ENCODE measurements around the gene PDE4A.

DNA sequence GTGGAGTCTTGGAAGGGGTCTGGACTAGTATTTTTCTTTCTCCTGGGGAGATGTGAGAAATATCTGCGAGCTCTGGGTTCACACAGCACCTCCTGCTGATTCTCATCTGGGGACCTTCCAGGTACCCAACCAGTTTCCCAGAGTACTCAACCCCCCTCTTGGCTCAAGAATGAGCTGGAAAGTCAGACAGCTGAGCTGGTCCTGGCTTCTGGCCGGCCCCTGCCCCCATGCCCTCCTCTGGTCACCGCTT lies 2.2 kb upstream of the PDE4A start:
- TF ChIP-seq ZNF274 (IDR thresholded peaks at IDR 0.05; ENCODE audit: borderline replicate concordance, extremely low read depth, low read length): no peak
- TF ChIP-seq POLR2A (IDR thresholded peaks at IDR 0.05; ENCODE audit: control extremely low read depth in 1 of 2, low read depth in 2 of 2, low read length in 2 of 2): no peak
- TF ChIP-seq TAF1 (IDR thresholded peaks at IDR 0.05; ENCODE audit: low read depth, low read length): no peak
- TF ChIP-seq RXRA (IDR thresholded peaks at IDR 0.05; ENCODE audit: insufficient read depth, low read depth, low read length): no peak
- TF ChIP-seq SRF (IDR thresholded peaks at IDR 0.05; ENCODE audit: low read depth, low read length): no peak
- no peak for TF ChIP-seq NANOG (IDR thresholded peaks at IDR 0.05; ENCODE audit: insufficient read depth, low read depth, low read length, poor library complexity, severe bottlenecking)
- TF ChIP-seq, protein P1, sequence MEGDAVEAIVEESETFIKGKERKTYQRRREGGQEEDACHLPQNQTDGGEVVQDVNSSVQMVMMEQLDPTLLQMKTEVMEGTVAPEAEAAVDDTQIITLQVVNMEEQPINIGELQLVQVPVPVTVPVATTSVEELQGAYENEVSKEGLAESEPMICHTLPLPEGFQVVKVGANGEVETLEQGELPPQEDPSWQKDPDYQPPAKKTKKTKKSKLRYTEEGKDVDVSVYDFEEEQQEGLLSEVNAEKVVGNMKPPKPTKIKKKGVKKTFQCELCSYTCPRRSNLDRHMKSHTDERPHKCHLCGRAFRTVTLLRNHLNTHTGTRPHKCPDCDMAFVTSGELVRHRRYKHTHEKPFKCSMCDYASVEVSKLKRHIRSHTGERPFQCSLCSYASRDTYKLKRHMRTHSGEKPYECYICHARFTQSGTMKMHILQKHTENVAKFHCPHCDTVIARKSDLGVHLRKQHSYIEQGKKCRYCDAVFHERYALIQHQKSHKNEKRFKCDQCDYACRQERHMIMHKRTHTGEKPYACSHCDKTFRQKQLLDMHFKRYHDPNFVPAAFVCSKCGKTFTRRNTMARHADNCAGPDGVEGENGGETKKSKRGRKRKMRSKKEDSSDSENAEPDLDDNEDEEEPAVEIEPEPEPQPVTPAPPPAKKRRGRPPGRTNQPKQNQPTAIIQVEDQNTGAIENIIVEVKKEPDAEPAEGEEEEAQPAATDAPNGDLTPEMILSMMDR (IDR thresholded peaks at IDR 0.05; ENCODE audit: control extremely low read depth in 1 of 3, insufficient read depth in 1 of 3, low read depth in 1 of 3, low read length in 3 of 3): no peak
- TF ChIP-seq, protein P2, sequence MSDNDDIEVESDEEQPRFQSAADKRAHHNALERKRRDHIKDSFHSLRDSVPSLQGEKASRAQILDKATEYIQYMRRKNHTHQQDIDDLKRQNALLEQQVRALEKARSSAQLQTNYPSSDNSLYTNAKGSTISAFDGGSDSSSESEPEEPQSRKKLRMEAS (IDR thresholded peaks at IDR 0.05): no peak
- no peak for TF ChIP-seq EZH2 (IDR thresholded peaks at IDR 0.05; ENCODE audit: low read depth, low read length, severe bottlenecking)
- TF ChIP-seq POLR2AphosphoS5 (IDR thresholded peaks at IDR 0.05; ENCODE audit: low read depth, low read length): no peak
- TF ChIP-seq RAD21 (IDR thresholded peaks at IDR 0.05 in 1 of 2, conservative IDR thresholded peaks at IDR 0.05 in 1 of 2; ENCODE audit: low read depth in 2 of 2, low read length in 2 of 2): no peak
- TF ChIP-seq TCF12 (IDR thresholded peaks at IDR 0.05; ENCODE audit: low read depth, low read length): no peak
- no peak for TF ChIP-seq RBBP5 (IDR thresholded peaks at IDR 0.05; ENCODE audit: borderline replicate concordance, low read depth, low read length)

All from H1 (cell line).